Osteoblast (primary cell): Measurements from ENCODE around the gene ZNF277. TPM values are rescaled to one million over a fixed set of nuclear protein-coding genes. Genes with fewer than 3 reads are reported as not detected.

Experiments used
- DNase-seq: peaks from one replicate; pipeline ENCODE4 v3.0.0; 2011; ENCODE audit warnings: low spot score, mixed read lengths; ENCODE audit not compliant: insufficient read length; ENCODE audit errors: missing footprints
- H2AFZ ChIP-seq: 2 replicates; pipeline ENCODE4 v1.6.0; 2011; ENCODE audit warnings: mild to moderate bottlenecking, low read length
- H3K27ac ChIP-seq: 2 replicates; pipeline ENCODE4 v1.5.1; 2011; ENCODE audit warnings: mild to moderate bottlenecking, low read depth, low read length, moderate library complexity
- H3K27me3 ChIP-seq: 2 replicates; pipeline ENCODE4 v1.6.0; 2012; ENCODE audit warnings: mild to moderate bottlenecking, control low read depth, inconsistent platforms, low read length, moderate library complexity; ENCODE audit not compliant: insufficient read depth
- H3K36me3 ChIP-seq: 2 replicates; pipeline ENCODE4 v1.5.1; 2011; ENCODE audit warnings: mild to moderate bottlenecking, low read length, control low read depth, moderate library complexity; ENCODE audit not compliant: insufficient read depth
- H3K4me1 ChIP-seq: 2 replicates; pipeline ENCODE4 v1.5.1; 2011; ENCODE audit warnings: mild to moderate bottlenecking, low read length, control low read depth, moderate library complexity; ENCODE audit not compliant: insufficient read depth
- H3K4me2 ChIP-seq: 2 replicates; pipeline ENCODE4 v1.6.0; 2011; ENCODE audit warnings: mild to moderate bottlenecking, low read length; ENCODE audit not compliant: insufficient read depth
- H3K4me3 ChIP-seq: fragments of 200-600 bp; sonication (generic); 3 replicates; pipeline ENCODE4 v1.5.1; 2012; ENCODE audit warnings: mild to moderate bottlenecking, low read length, inconsistent platforms; ENCODE audit not compliant: insufficient read depth
- H3K79me2 ChIP-seq: 2 replicates; pipeline ENCODE4 v1.6.0; 2012; ENCODE audit warnings: mild to moderate bottlenecking, low read length, control low read depth, inconsistent platforms; ENCODE audit not compliant: insufficient read depth
- H3K9me3 ChIP-seq: 2 replicates; pipeline ENCODE4 v1.5.1; 2011; ENCODE audit warnings: low read depth, low read length, control low read depth
- H4K20me1 ChIP-seq: 2 replicates; pipeline ENCODE4 v1.6.0; 2012; ENCODE audit warnings: mild to moderate bottlenecking, low read length, control low read depth; ENCODE audit not compliant: insufficient read depth
- CTCF ChIP-seq: IDR thresholded peaks from 2 replicates; pipeline ENCODE4 v1.5.1; 2011; ENCODE audit warnings: mild to moderate bottlenecking, low read depth, low read length, moderate library complexity; ENCODE audit errors: extremely low read depth
- total RNA-seq: library from RNA; depleted of rRNA; stranded (reverse); fragments of >200 nt; gene quantifications from 2 replicates; pipeline ENCODE4 v1.2.3, GENCODE V29; 2012

ZNF277 gene
- total RNA-seq, 1 donor: 58.6 TPM

- no peak for DNase-seq
- no peaks in the 10 kb centered on the region for H3K4me1 ChIP-seq
- no peaks in the 10 kb centered on the region for H3K79me2 ChIP-seq
- no peak overlapping the region for H2AFZ ChIP-seq
- no peak overlapping the region for H3K4me3 ChIP-seq
- H3K9me3 ChIP-seq: no peaks in the 10 kb centered on the region
- H3K4me2 ChIP-seq: no peak overlapping the region
- no peaks in the 10 kb centered on the region for H3K36me3 ChIP-seq
- H4K20me1 ChIP-seq: no peaks in the 10 kb centered on the region
- no peak overlapping the region for H3K27ac ChIP-seq
- TF ChIP-seq CTCF: no peak
- H3K27me3 ChIP-seq: no peaks in the 10 kb centered on the region
These were observed 89.9 kb downstream of the ZNF277 start for GRCh38 chr7:112296432-112296831.

- H4K20me1 ChIP-seq: no peaks in the 10 kb centered on the region
- H3K4me3 ChIP-seq: no peak overlapping the region
- H3K36me3 ChIP-seq: no peaks in the 10 kb centered on the region
- no peak for TF ChIP-seq CTCF
- no peak overlapping the region for H2AFZ ChIP-seq
- H3K27me3 ChIP-seq: no peaks in the 10 kb centered on the region
- no peaks in the 10 kb centered on the region for H3K9me3 ChIP-seq
- no peak overlapping the region for H3K4me2 ChIP-seq
- DNase-seq: no peak
- H3K4me1 ChIP-seq: no peaks in the 10 kb centered on the region
- no peak overlapping the region for H3K27ac ChIP-seq
- no peaks in the 10 kb centered on the region for H3K79me2 ChIP-seq
These were observed 91.2 kb downstream of the ZNF277 start for GRCh38 chr7:112297681-112298080.

GRCh38 chr7:112298543-112299100 is 92.1 kb downstream of the ZNF277 start:
- H3K27ac ChIP-seq: no peak overlapping the region
- H3K9me3 ChIP-seq: no peaks in the 10 kb centered on the region
- TF ChIP-seq CTCF: no peak
- DNase-seq: no peak
- no peak overlapping the region for H2AFZ ChIP-seq
- H3K79me2 ChIP-seq: no peaks in the 10 kb centered on the region
- H4K20me1 ChIP-seq: no peaks in the 10 kb centered on the region
- H3K36me3 ChIP-seq: no peaks in the 10 kb centered on the region
- no peaks in the 10 kb centered on the region for H3K27me3 ChIP-seq
- H3K4me1 ChIP-seq: no peaks in the 10 kb centered on the region
- H3K4me2 ChIP-seq: no peak overlapping the region
- no peak overlapping the region for H3K4me3 ChIP-seq

- Histone ChIP-seq H2AFZ (no peak overlapping the region), H3K27ac (no peak overlapping the region), H3K36me3 (no peaks in the 10 kb centered on the region), H3K4me2 (no peak overlapping the region), H4K20me1 (no peaks in the 10 kb centered on the region), H3K4me3 (no peak overlapping the region), H3K4me1 (no peaks in the 10 kb centered on the region), H3K79me2 (no peaks in the 10 kb centered on the region), H3K9me3 (no peaks in the 10 kb centered on the region), H3K27me3 (no peaks in the 10 kb centered on the region)
- DNase-seq: no peak
- TF ChIP-seq CTCF: no peak
These were observed 93.6 kb downstream of the ZNF277 start for GRCh38 chr7:112300072-112300471.
